ENCODE results near the gene SLC35F3.

DNA sequence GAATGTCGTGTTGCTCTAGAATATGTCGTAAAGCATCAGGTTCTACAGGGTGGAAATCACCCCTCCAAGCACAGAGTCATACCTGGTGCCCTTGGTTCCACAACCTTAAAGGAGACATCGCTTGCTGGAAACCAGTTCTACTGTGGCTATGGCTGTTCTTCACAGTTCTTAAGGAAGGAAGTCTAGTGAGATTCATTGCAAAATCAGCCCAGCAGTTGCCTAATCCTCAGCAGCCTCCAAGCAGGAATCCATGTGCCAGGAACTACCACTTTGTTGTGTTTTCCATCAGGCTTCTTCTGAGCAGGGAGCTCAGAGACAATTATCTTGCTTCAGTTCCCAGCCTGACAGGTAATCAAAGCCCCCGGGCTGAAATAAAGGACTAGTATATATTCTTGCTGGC is 45.0 kb upstream of the SLC35F3 start:
- TF ChIP-seq, protein P1, sequence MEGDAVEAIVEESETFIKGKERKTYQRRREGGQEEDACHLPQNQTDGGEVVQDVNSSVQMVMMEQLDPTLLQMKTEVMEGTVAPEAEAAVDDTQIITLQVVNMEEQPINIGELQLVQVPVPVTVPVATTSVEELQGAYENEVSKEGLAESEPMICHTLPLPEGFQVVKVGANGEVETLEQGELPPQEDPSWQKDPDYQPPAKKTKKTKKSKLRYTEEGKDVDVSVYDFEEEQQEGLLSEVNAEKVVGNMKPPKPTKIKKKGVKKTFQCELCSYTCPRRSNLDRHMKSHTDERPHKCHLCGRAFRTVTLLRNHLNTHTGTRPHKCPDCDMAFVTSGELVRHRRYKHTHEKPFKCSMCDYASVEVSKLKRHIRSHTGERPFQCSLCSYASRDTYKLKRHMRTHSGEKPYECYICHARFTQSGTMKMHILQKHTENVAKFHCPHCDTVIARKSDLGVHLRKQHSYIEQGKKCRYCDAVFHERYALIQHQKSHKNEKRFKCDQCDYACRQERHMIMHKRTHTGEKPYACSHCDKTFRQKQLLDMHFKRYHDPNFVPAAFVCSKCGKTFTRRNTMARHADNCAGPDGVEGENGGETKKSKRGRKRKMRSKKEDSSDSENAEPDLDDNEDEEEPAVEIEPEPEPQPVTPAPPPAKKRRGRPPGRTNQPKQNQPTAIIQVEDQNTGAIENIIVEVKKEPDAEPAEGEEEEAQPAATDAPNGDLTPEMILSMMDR (conservative IDR thresholded peaks at IDR 0.05 in 1 of 2, IDR thresholded peaks at IDR 0.05 in 1 of 2; ENCODE audit: extremely low read depth in 1 of 2, insufficient read depth in 1 of 2, low read depth in 1 of 2, low read length in 2 of 2): no peak
- TF ChIP-seq EZH2 (IDR thresholded peaks at IDR 0.05; ENCODE audit: borderline replicate concordance, low read length): no peak

All from mammary epithelial cell (primary cell).